GM23248 (cell line): ENCODE measurements around the gene RASA3. TPM values are rescaled to one million over a fixed set of nuclear protein-coding genes. Genes with fewer than 3 reads are reported as not detected.

Source experiments
- DNase-seq: peaks from one replicate; pipeline ENCODE4 v3.0.0-alpha.2; 2015
- H2AFZ ChIP-seq: fragments of 200-600 bp; sonication (generic); 2 replicates; pipeline ENCODE4 v1.6.1; 2016; ENCODE audit warnings: antibody characterized with exemption
- H3F3A ChIP-seq: fragments of 200-600 bp; sonication (generic); 2 replicates; pipeline ENCODE4 v1.6.1; 2016; ENCODE audit warnings: mild to moderate bottlenecking, antibody characterized with exemption, mixed run types; ENCODE audit not compliant: insufficient read depth
- H3K27ac ChIP-seq: fragments of 200-600 bp; sonication (generic); 2 replicates; pipeline ENCODE4 v1.5.1; 2016; ENCODE audit warnings: mild to moderate bottlenecking
- H3K27me3 ChIP-seq: fragments of 200-600 bp; sonication (generic); replicated peaks from 2 replicates; pipeline ENCODE4 v1.6.1; 2016; ENCODE audit warnings: mild to moderate bottlenecking; ENCODE audit not compliant: insufficient read depth
- H3K36me3 ChIP-seq: fragments of 200-600 bp; sonication (generic); 2 replicates; pipeline ENCODE4 v1.6.1; 2016; ENCODE audit warnings: low read depth, mild to moderate bottlenecking
- H3K4me1 ChIP-seq: fragments of 200-600 bp; sonication (generic); 2 replicates; pipeline ENCODE4 v1.6.1; 2016; ENCODE audit warnings: mild to moderate bottlenecking; ENCODE audit not compliant: insufficient read depth
- H3K4me2 ChIP-seq: fragments of 200-600 bp; sonication (generic); one replicate; pipeline ENCODE4 v1.6.1; 2016; ENCODE audit warnings: mild to moderate bottlenecking; ENCODE audit not compliant: unreplicated experiment
- H3K4me3 ChIP-seq: fragments of 200-600 bp; sonication (generic); 2 replicates; pipeline ENCODE4 v1.5.1; 2016; ENCODE audit warnings: mild to moderate bottlenecking
- H3K79me2 ChIP-seq: fragments of 200-600 bp; sonication (generic); 2 replicates; pipeline ENCODE4 v1.6.1; 2016; ENCODE audit warnings: mild to moderate bottlenecking; ENCODE audit not compliant: insufficient read depth
- H3K9ac ChIP-seq: fragments of 200-600 bp; sonication (generic); 2 replicates; pipeline ENCODE4 v1.6.1; 2016; ENCODE audit warnings: mild to moderate bottlenecking
- H3K9me2 ChIP-seq: fragments of 200-600 bp; sonication (generic); 2 replicates; pipeline ENCODE4 v1.6.1; 2016; ENCODE audit warnings: mixed run types, mild to moderate bottlenecking, moderate library complexity; ENCODE audit not compliant: insufficient read depth
- H3K9me3 ChIP-seq: fragments of 200-600 bp; sonication (generic); one replicate; pipeline ENCODE4 v1.6.1; 2017; ENCODE audit warnings: low read depth
- H4K20me1 ChIP-seq: fragments of 200-600 bp; sonication (generic); 2 replicates; pipeline ENCODE4 v1.6.0; 2016; ENCODE audit not compliant: insufficient read depth
- EZH2 ChIP-seq: fragments of 200-600 bp; sonication (generic); IDR thresholded peaks from 2 replicates; pipeline ENCODE4 v1.6.1; 2018; ENCODE audit warnings: antibody characterized with exemption, mild to moderate bottlenecking; ENCODE audit not compliant: insufficient read depth, poor library complexity, severe bottlenecking
- EZH2phosphoT487 ChIP-seq: fragments of 200-600 bp; sonication (generic); IDR thresholded peaks from 2 replicates; pipeline ENCODE4 v1.6.1; 2018; ENCODE audit warnings: antibody characterized with exemption, moderate library complexity, mild to moderate bottlenecking, low read depth; ENCODE audit not compliant: insufficient read depth
- WGBS, 2 experiments: methylation state at CpG; one replicate each; pipeline ENCODE4 v1.1.6; 2015 to 2017; ENCODE audit warnings: low lambda C conversion rate in 2 of 2, low coverage in 1 of 2; ENCODE audit errors: missing lambda C conversion rate in 2 of 2; 5-methylcytosine and 5-hydroxymethylcytosine counted together
- in situ Hi-C: fragments of 300-500 bp; cut with MboI; formaldehyde crosslinking; loops from 2 replicates; pipeline ENCODE4 v1.15.0; 2020
- polyA plus RNA-seq: library from polyadenylated mRNA; unstranded; fragments of >200 nt; fragmentation: Nextera tagmentation; extraction: Ambion mirVana; gene quantifications from 2 replicates; pipeline ENCODE4 v1.2.1, GENCODE V29; 2016
- total RNA-seq: library from RNA; depleted of rRNA; stranded (reverse); fragments of >200 nt; shearing (Covaris generic); gene quantifications from 2 replicates; pipeline ENCODE4 v1.2.3, GENCODE V29; 2014

Gene RASA3
- total and polyA plus RNA-seq, 2 experiments from 2014 or later: 34.3 to 36.7 TPM

DNA sequence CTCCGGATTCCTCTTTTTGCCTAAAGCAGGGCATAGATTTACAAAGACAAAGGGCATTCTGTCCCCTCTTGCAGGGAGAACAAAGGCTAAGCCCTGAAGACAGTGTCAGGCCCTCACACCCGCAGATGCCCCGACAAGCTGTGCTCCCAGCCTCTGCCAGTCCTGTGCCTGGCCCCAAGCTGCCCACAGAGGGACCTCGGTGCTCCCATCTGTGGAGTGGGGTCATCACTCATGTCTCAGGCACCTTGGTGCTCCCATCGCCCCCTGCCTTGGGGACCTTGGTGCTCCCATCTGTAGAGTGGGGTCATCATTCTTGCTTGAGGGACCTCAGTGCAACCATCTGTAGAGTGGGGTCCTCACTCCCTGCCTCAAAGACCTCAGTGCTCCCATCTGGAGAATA, 182.9 kb downstream of the RASA3 start:
- H3K4me2 ChIP-seq: no peak overlapping the region
- no peak overlapping the region for H2AFZ ChIP-seq
- no peaks in the 10 kb centered on the region for H3K79me2 ChIP-seq
- 82 to 90% methylated on average over 5 of the region's 5 CpGs for WGBS, 2 experiments
- no peaks in the 10 kb centered on the region for H4K20me1 ChIP-seq
- DNase-seq: no peak
- no peak overlapping the region for H3K9ac ChIP-seq
- in situ Hi-C loops: no loop called here
- no peaks in the 10 kb centered on the region for H3K36me3 ChIP-seq
- no peak overlapping the region for H3K27ac ChIP-seq
- peaks cover 8% of the 10 kb centered on the region for H3K4me1 ChIP-seq
- TF ChIP-seq EZH2: no peak
- TF ChIP-seq EZH2phosphoT487: no peak
- no peaks in the 10 kb centered on the region for H3K9me2 ChIP-seq
- H3K27me3 ChIP-seq: no peaks in the 10 kb centered on the region
- H3F3A ChIP-seq: no peaks in the 10 kb centered on the region
- H3K4me3 ChIP-seq: no peak overlapping the region
- H3K9me3 ChIP-seq: no peaks in the 10 kb centered on the region

DNA sequence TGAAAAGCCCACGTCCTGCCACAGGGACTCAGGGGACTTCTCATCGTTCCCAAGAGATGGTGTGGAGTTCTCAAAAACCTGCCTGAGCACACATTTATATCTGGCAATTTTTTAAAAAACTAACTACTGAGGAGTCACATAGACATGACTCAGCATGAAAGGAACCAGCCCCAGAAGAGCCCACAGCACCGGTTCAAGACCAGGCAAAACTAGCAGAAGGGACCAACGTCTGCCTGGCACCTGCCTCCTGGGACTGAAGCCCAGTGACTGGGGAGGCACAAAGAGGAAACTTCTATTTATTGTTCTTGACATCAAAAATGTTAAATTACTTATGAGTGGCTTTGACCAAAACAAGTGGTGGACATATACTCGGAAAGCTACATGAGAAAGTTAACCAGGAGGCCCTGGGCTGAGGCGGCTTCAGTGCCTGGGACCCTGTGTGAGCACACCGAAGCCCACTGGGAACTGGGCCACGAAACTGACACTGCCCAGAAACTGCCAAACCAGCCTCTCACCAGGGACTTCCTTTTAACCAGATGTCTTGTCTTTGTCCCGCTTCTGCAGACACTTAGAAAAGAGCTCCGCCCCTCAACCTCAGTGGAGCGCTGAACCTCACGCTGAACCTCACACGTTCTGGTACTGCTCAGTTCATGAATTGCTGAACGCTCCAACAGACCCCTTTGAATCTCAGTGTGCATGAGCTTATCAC, 184.2 kb downstream of the RASA3 start:
- no peaks in the 10 kb centered on the region for H3F3A ChIP-seq
- H3K9ac ChIP-seq: no peak overlapping the region
- no peaks in the 10 kb centered on the region for H4K20me1 ChIP-seq
- no peaks in the 10 kb centered on the region for H3K27me3 ChIP-seq
- TF ChIP-seq EZH2phosphoT487: no peak
- no peak for TF ChIP-seq EZH2
- in situ Hi-C loops: no loop called here
- no peak overlapping the region for H2AFZ ChIP-seq
- no peak overlapping the region for H3K27ac ChIP-seq
- 60 to 63% methylated on average over 14 of the region's 14 CpGs for WGBS, 2 experiments
- H3K4me3 ChIP-seq: no peak overlapping the region
- H3K36me3 ChIP-seq: no peaks in the 10 kb centered on the region
- no peaks in the 10 kb centered on the region for H3K4me1 ChIP-seq
- H3K9me3 ChIP-seq: no peaks in the 10 kb centered on the region
- DNase-seq: peak; percentile 47
- H3K9me2 ChIP-seq: no peaks in the 10 kb centered on the region
- no peak overlapping the region for H3K4me2 ChIP-seq
- H3K79me2 ChIP-seq: no peaks in the 10 kb centered on the region

DNA sequence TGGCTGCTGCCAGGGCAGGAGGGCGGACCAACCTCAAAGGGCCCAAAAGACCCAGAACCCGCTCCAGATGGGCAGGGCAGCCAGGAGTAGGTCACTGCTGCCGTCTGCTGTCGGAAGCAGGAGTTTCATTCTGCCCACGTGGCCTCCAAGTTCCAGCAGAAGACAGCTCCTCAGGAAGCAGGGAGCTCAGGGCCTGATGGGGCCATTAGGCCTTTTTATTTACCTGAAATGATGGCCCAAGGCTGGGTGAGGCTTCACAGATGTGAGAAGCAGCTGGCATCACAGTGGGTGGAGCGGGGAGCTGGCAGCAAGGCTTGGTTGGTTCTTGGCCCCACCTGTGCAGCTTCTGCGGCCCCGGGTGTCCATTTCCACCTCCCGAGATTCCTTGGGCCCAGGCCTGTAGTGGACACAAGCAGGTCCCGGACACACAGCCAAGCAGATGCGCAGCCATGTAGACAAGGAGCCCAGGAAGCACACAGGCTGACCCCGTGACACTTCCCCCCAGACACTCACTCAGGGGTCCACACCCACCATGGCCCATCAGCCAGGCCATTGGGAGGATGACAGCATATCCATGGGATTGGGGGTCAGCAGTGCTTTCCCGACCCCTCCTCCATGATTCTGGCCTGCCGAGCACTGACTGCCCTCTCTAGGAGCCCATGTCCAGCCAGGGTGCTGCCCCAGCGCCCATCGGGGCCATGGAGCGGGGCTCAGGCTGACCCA, 185.0 kb downstream of the RASA3 start:
- Histone ChIP-seq H3K27me3 (no peaks in the 10 kb centered on the region), H3K27ac (no peak overlapping the region), H3K36me3 (no peaks in the 10 kb centered on the region), H3K4me3 (no peak overlapping the region), H3K9ac (no peak overlapping the region), H3K4me1 (no peaks in the 10 kb centered on the region), H2AFZ (no peak overlapping the region), H3K9me3 (no peaks in the 10 kb centered on the region), H3K9me2 (no peaks in the 10 kb centered on the region), H3F3A (no peaks in the 10 kb centered on the region), H4K20me1 (no peaks in the 10 kb centered on the region), H3K79me2 (no peaks in the 10 kb centered on the region), H3K4me2 (no peak overlapping the region)
- in situ Hi-C loops: no loop called here
- TF ChIP-seq EZH2: no peak
- TF ChIP-seq EZH2phosphoT487: no peak
- 71 to 77% methylated on average over 17 of the region's 17 CpGs for WGBS, 2 experiments
- DNase-seq: peak; percentile 76

DNA sequence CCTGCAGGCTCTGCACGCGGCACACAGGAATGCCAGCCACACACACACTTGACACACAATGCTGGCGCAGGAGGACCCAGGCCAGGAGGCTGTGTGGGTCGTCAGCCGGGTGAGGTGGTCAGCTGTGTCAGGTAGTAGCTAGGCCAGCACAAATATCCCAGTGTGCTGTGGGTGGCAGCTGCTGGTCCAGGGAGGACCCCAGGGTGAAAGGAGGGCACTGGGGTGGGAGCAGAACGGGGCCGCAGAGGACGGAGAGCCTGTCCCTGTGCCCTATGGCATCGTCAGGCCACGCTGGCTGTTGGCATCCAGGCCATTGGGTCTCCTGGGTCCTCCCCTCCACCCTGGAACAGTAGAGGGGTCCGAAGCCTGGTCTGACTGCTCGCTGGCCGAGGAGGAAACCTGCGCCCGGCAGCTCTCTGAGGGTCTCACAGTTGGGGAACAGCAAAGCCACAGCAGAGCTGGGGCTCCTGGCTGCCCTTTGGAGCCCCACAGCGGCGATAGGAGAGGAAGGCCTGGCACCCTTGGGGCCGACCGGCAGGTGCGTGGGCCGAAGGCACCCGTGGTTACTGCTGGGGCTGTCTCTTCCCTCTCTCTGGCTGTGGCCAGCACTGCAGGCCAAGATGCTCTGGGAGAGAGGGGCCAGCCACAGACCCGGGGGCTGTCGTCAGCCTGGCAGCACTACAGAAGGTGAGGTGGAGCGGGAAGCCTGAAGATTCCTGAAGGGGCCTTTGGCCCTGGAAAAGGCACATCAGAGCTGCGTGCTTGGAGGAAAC, 185.8 kb downstream of the RASA3 start:
- Histone ChIP-seq H3F3A (no peaks in the 10 kb centered on the region), H3K9ac (no peak overlapping the region), H3K9me3 (no peaks in the 10 kb centered on the region), H3K9me2 (no peaks in the 10 kb centered on the region), H3K79me2 (no peaks in the 10 kb centered on the region), H4K20me1 (no peaks in the 10 kb centered on the region), H3K4me3 (no peak overlapping the region), H3K4me1 (no peaks in the 10 kb centered on the region), H3K36me3 (no peaks in the 10 kb centered on the region), H3K4me2 (no peak overlapping the region), H2AFZ (no peak overlapping the region), H3K27ac (no peak overlapping the region), H3K27me3 (no peaks in the 10 kb centered on the region)
- in situ Hi-C loops: no loop called here
- DNase-seq: no peak
- no peak for TF ChIP-seq EZH2phosphoT487
- WGBS, 2 experiments: 82% methylated on average over 26 of the region's 26 CpGs
